Measurements from ENCODE around the gene RARG.

- no peak for TF ChIP-seq CTCF (IDR thresholded peaks at IDR 0.05; ENCODE audit: insufficient read depth, low read length)
- TF ChIP-seq SPI1 (IDR thresholded peaks at IDR 0.05; ENCODE audit: borderline replicate concordance, low read depth), result no peak
- TF ChIP-seq POLR2AphosphoS5 (IDR thresholded peaks at IDR 0.05; ENCODE audit: low read depth), result no peak
Measured at GRCh38 chr12:53214221-53214620, 17.8 kb downstream of the RARG start.
